ENCODE measurements around the gene CDKN2D. TPM values are rescaled to one million over a fixed set of nuclear protein-coding genes. Genes with fewer than 3 reads are reported as not detected.
A peak's percentile ranks its signal among the peaks of the same experiment; 100 is the strongest.

CDKN2D gene
- total and polyA plus RNA-seq, 8 donors = 1.4 to 9.1 (median 2.6) TPM

- H3K4me3 ChIP-seq = no peak overlapping the region
- H3K27ac ChIP-seq = peak overlapping the region; percentile 72 to 81 (median 79)
- no peaks in the 10 kb centered on the region for H3K9me3 ChIP-seq
- ATAC-seq (peak; percentile 23 to 37 (median 28)), FAIRE-seq (no peak), DNase-seq (no peak)
- H3K27me3 ChIP-seq = no peaks in the 10 kb centered on the region
- H3K4me1 ChIP-seq = peaks cover 6 to 19% (median 7%) of the 10 kb centered on the region in 3 donors
- 34 to 40% methylated on average over 13 of the region's 13 CpGs for WGBS, 2 donors
- intact Hi-C loops (cut with DNase I) = no loop called here
- no peak for TF ChIP-seq CTCF (IDR thresholded peaks at IDR 0.05)
- H3K36me3 ChIP-seq = no peaks in the 10 kb centered on the region
These were observed 47.2 kb downstream of the CDKN2D start for GRCh38 chr19:10521461-10522171.

GRCh38 chr19:10520652-10521318 is 48.0 kb downstream of the CDKN2D start:
- ATAC-seq = peak; percentile 27 to 44 (median 41)
- no peak for FAIRE-seq
- H3K9me3 ChIP-seq = no peaks in the 10 kb centered on the region
- H3K27me3 ChIP-seq = no peaks in the 10 kb centered on the region
- intact Hi-C loops (cut with DNase I) = no loop called here
- H3K4me1 ChIP-seq = peaks cover 6 to 19% (median 7%) of the 10 kb centered on the region in 3 donors
- no peaks in the 10 kb centered on the region for H3K36me3 ChIP-seq
- 54% methylated on average over 15 of the region's 15 CpGs for WGBS, 2 donors
- DNase-seq = peak in 5 of 6 donors; percentile 48 to 84 (median 63)
- H3K27ac ChIP-seq = peak overlapping the region in 2 of 4 donors; percentile 72 to 81
- TF ChIP-seq CTCF (IDR thresholded peaks at IDR 0.05) = no peak
- H3K4me3 ChIP-seq = no peak overlapping the region

GRCh38 chr19:10519421-10519820 is 49.4 kb downstream of the CDKN2D start:
- Histone ChIP-seq H3K4me3 (no peak overlapping the region), H3K9me3 (no peaks in the 10 kb centered on the region), H3K4me1 (peaks cover 6 to 19% (median 7%) of the 10 kb centered on the region in 3 donors), H3K36me3 (no peaks in the 10 kb centered on the region), H3K27ac (no peak overlapping the region), H3K27me3 (no peaks in the 10 kb centered on the region)
- FAIRE-seq = no peak
- 54 to 56% methylated on average over 7 of the region's 7 CpGs for WGBS, 2 donors
- no peak for ATAC-seq
- DNase-seq = no peak
- TF ChIP-seq CTCF (IDR thresholded peaks at IDR 0.05) = no peak
- intact Hi-C loops (cut with DNase I) = no loop called here

- intact Hi-C loops (cut with DNase I) = no loop called here
- peak in 4 of 6 donors; percentile 51 to 69 (median 58) for DNase-seq
- peak overlapping the region in 1 of 4 donors; percentile 5 for H3K27ac ChIP-seq
- no peaks in the 10 kb centered on the region for H3K27me3 ChIP-seq
- ATAC-seq = no peak
- no peak overlapping the region for H3K4me3 ChIP-seq
- H3K9me3 ChIP-seq = no peaks in the 10 kb centered on the region
- TF ChIP-seq CTCF (IDR thresholded peaks at IDR 0.05) = no peak
- peaks cover 6 to 19% (median 7%) of the 10 kb centered on the region in 3 donors for H3K4me1 ChIP-seq
- FAIRE-seq = no peak
- no peaks in the 10 kb centered on the region for H3K36me3 ChIP-seq
- 14 to 18% methylated on average over 31 to 33 of the region's 33 CpGs for WGBS, 2 donors
These were observed 50.1 kb downstream of the CDKN2D start for GRCh38 chr19:10518444-10519361.

Measured in pancreas (tissue), 10 donors.